Liver (tissue), 9 donors: ENCODE data around the gene TEX36. TPM values are rescaled to one million over a fixed set of nuclear protein-coding genes. Genes with fewer than 3 reads are reported as not detected.

ENCODE experiments used
- DNase-seq: peaks from one replicate; pipeline ENCODE4 v3.0.0-alpha.2; 2017; ENCODE audit warnings: low spot score
- H3K27ac ChIP-seq, 2 donors: one replicate each; pipeline ENCODE4 v1.7.0; 2013; ENCODE audit warnings: inconsistent platforms in 2 of 2, low read length in 2 of 2, control low read depth in 1 of 2, low read depth in 1 of 2, mild to moderate bottlenecking in 1 of 2
- H3K27me3 ChIP-seq, 4 donors: one replicate each; pipeline versions ENCODE4 v1.6.1 to v1.7.0; 2013; ENCODE audit warnings: low read length in 3 of 4, inconsistent platforms in 1 of 4, mild to moderate bottlenecking in 1 of 4, moderate library complexity in 1 of 4; ENCODE audit not compliant: control insufficient read depth in 4 of 4, insufficient read depth in 4 of 4
- H3K36me3 ChIP-seq, 4 donors: one replicate each; pipeline versions ENCODE4 v1.6.1 to v1.7.0; 2013; ENCODE audit warnings: low read length in 3 of 4, mild to moderate bottlenecking in 3 of 4, low read depth in 1 of 4, moderate library complexity in 1 of 4; ENCODE audit not compliant: control insufficient read depth in 4 of 4, insufficient read depth in 3 of 4
- H3K4me1 ChIP-seq, 4 donors: one replicate each; pipeline versions ENCODE4 v1.6.1 to v1.7.0; 2013; ENCODE audit warnings: low read length in 3 of 4, mild to moderate bottlenecking in 3 of 4, moderate library complexity in 1 of 4; ENCODE audit not compliant: control insufficient read depth in 4 of 4, insufficient read depth in 4 of 4
- H3K4me3 ChIP-seq, 3 donors: one replicate each; pipeline versions ENCODE4 v1.6.1 to v1.7.0; 2013; ENCODE audit warnings: low read length in 3 of 3, control low read depth in 1 of 3, low read depth in 1 of 3, mild to moderate bottlenecking in 1 of 3
- H3K9ac ChIP-seq, 2 donors: one replicate each; pipeline ENCODE4 v1.7.0; 2013; ENCODE audit warnings: low read length in 2 of 2, mild to moderate bottlenecking in 2 of 2, moderate library complexity in 2 of 2, control low read depth in 1 of 2, low read depth in 1 of 2
- H3K9me3 ChIP-seq, 4 donors: one replicate each; pipeline versions ENCODE4 v1.6.1 to v1.7.0; 2013; ENCODE audit warnings: low read length in 3 of 4; ENCODE audit not compliant: control insufficient read depth in 4 of 4
- ATF3 ChIP-seq: IDR thresholded peaks from 2 replicates; pipeline ENCODE4 v1.6.1; 2016; ENCODE audit warnings: antibody characterized with exemption
- CTCF ChIP-seq: fragments of 150-350 bp; IDR thresholded peaks from 2 replicates; pipeline ENCODE4 v1.5.1; 2017; ENCODE audit warnings: improper control_type of control experiment, low read depth, low read length; ENCODE audit not compliant: missing input control
- EGR1 ChIP-seq, 2 donors: IDR thresholded peaks; 2 replicates each; pipeline ENCODE4 v1.6.1; 2016 to 2018; ENCODE audit warnings: antibody characterized with exemption in 2 of 2, low read depth in 2 of 2
- FOXA1 ChIP-seq: IDR thresholded peaks from 2 replicates; pipeline ENCODE4 v1.6.1; 2016; ENCODE audit warnings: antibody characterized with exemption
- FOXA2 ChIP-seq: IDR thresholded peaks from 2 replicates; pipeline ENCODE4 v1.6.1; 2016; ENCODE audit warnings: antibody characterized with exemption
- GABPA ChIP-seq, 2 donors: IDR thresholded peaks in 1 of 2; conservative IDR thresholded peaks in 1 of 2; 2 replicates each; pipeline ENCODE4 v1.6.1; 2016; ENCODE audit warnings: antibody characterized with exemption in 2 of 2, mild to moderate bottlenecking in 1 of 2, moderate library complexity in 1 of 2
- HNF4A ChIP-seq, 2 donors: conservative IDR thresholded peaks; 2 replicates each; pipeline ENCODE4 v1.6.1; 2016; ENCODE audit warnings: antibody characterized with exemption in 2 of 2, mild to moderate bottlenecking in 2 of 2
- HNF4G ChIP-seq: IDR thresholded peaks from 2 replicates; pipeline ENCODE4 v1.6.1; 2016; ENCODE audit warnings: antibody characterized with exemption
- JUND ChIP-seq, 2 donors: IDR thresholded peaks; 2 replicates each; pipeline ENCODE4 v1.6.1; 2016; ENCODE audit warnings: antibody characterized with exemption in 2 of 2
- MAX ChIP-seq: IDR thresholded peaks from 2 replicates; pipeline ENCODE4 v1.6.1; 2016; ENCODE audit warnings: antibody characterized with exemption
- NR2F2 ChIP-seq: IDR thresholded peaks from 2 replicates; pipeline ENCODE4 v1.6.1; 2016; ENCODE audit warnings: antibody characterized with exemption
- RAD21 ChIP-seq, 2 donors: IDR thresholded peaks; 2 replicates each; pipeline ENCODE4 v1.6.1; 2016; ENCODE audit warnings: antibody characterized with exemption in 2 of 2, mild to moderate bottlenecking in 2 of 2
- REST ChIP-seq: IDR thresholded peaks from 2 replicates; pipeline ENCODE4 v1.6.1; 2016; ENCODE audit warnings: antibody characterized with exemption, mild to moderate bottlenecking
- RXRA ChIP-seq, 2 donors: IDR thresholded peaks; 2 replicates each; pipeline ENCODE4 v1.6.1; 2017 to 2018; ENCODE audit warnings: antibody characterized with exemption in 2 of 2, mild to moderate bottlenecking in 1 of 2
- SP1 ChIP-seq: IDR thresholded peaks from 2 replicates; pipeline ENCODE4 v1.6.1; 2018; ENCODE audit warnings: antibody characterized with exemption, mild to moderate bottlenecking
- TAF1 ChIP-seq: conservative IDR thresholded peaks from 2 replicates; pipeline ENCODE4 v1.6.1; 2016; ENCODE audit warnings: antibody characterized with exemption, mild to moderate bottlenecking
- YY1 ChIP-seq: IDR thresholded peaks from 2 replicates; pipeline ENCODE4 v1.6.1; 2016; ENCODE audit warnings: antibody characterized with exemption, mild to moderate bottlenecking
- ZBTB33 ChIP-seq: IDR thresholded peaks from 2 replicates; pipeline ENCODE4 v1.6.1; 2016; ENCODE audit warnings: antibody characterized with exemption
- WGBS: extraction: QIAGEN DNeasy Blood & Tissue Kit; methylation state at CpG from one replicate; pipeline ENCODE4 v1.1.7; 2013; 5-methylcytosine and 5-hydroxymethylcytosine counted together
- polyA plus RNA-seq, 2 donors: library from polyadenylated mRNA; stranded (reverse) in 1 of 2; unstranded in 1 of 2; fragments of 200-250 nt in 1 of 2; fragments of >200 nt in 1 of 2; fragmentation: Nextera tagmentation in 1 of 2; extraction: Ambion mirVana in 1 of 2; gene quantifications; one replicate each; pipeline versions ENCODE4 v1.2.1 to v1.2.3, GENCODE V29; 2013 to 2015
- total RNA-seq, 2 donors: library from RNA; depleted of rRNA; stranded (reverse); fragments of >200 nt; gene quantifications; one replicate each; pipeline ENCODE4 v1.2.3, GENCODE V29; 2014
- donor health status: healthy.
- donor health status: healthy.
- donor health status: healthy.
- donor health status: healthy.
- donor health status: healthy.

Gene TEX36
- total and polyA plus RNA-seq, 4 donors = not detected

- Histone ChIP-seq H3K27me3 (peaks cover 0 to 10% (median 0%) of the 10 kb centered on the region in 4 donors), H3K4me1 (no peaks in the 10 kb centered on the region), H3K4me3 (no peak overlapping the region), H3K36me3 (no peaks in the 10 kb centered on the region), H3K27ac (no peak overlapping the region), H3K9ac (no peak overlapping the region), H3K9me3 (no peaks in the 10 kb centered on the region)
- 64% methylated on average over 5 of the region's 5 CpGs for WGBS
- no peak for TF ChIP-seq FOXA2
- TF ChIP-seq HNF4A (conservative IDR thresholded peaks at IDR 0.05) = no peak
- no peak for TF ChIP-seq RAD21 (IDR thresholded peaks at IDR 0.05)
- TF ChIP-seq NR2F2 = no peak
- TF ChIP-seq RXRA (IDR thresholded peaks at IDR 0.05) = no peak
- no peak for TF ChIP-seq ATF3
- no peak for TF ChIP-seq MAX
- no peak for TF ChIP-seq ZBTB33
- no peak for TF ChIP-seq HNF4G
- no peak for TF ChIP-seq SP1
- no peak for TF ChIP-seq TAF1
- TF ChIP-seq FOXA1 = no peak
- TF ChIP-seq CTCF = no peak
- TF ChIP-seq GABPA (IDR thresholded peaks at IDR 0.05 in 1 of 2, conservative IDR thresholded peaks at IDR 0.05 in 1 of 2) = no peak
- TF ChIP-seq REST = no peak
- no peak for TF ChIP-seq JUND (IDR thresholded peaks at IDR 0.05)
- TF ChIP-seq YY1 = no peak
- TF ChIP-seq EGR1 (IDR thresholded peaks at IDR 0.05; ENCODE audit: low read depth in 2 of 2) = no peak
- no peak for DNase-seq
Observed at GRCh38 chr10:125684581-125684980, 1.6 kb upstream of the TEX36 start.
